Left ventricle myocardium inferior (tissue), 1 donor: ENCODE data around the gene KRT9. TPM values are rescaled to one million over a fixed set of nuclear protein-coding genes. Genes with fewer than 3 reads are reported as not detected.
"Not testable (repeated sequence)": the region's sequence is repeated elsewhere in the genome, so short reads cannot be mapped to it uniquely, and the experiment has no call there.

Experiments used
- DNase-seq: peaks from one replicate; pipeline ENCODE4 v3.0.0-alpha.2; 2020
- H3K27ac ChIP-seq: fragments of 200-600 bp; replicated peaks from 2 replicates; pipeline ENCODE4 v1.8.0; 2021
- H3K27me3 ChIP-seq: fragments of 200-600 bp; 2 replicates; pipeline ENCODE4 v1.8.0; 2021; ENCODE audit warnings: low read depth
- H3K36me3 ChIP-seq: fragments of 200-600 bp; 2 replicates; pipeline ENCODE4 v1.8.0; 2021
- H3K4me1 ChIP-seq: fragments of 200-600 bp; 2 replicates; pipeline ENCODE4 v1.8.0; 2021
- H3K4me3 ChIP-seq: fragments of 200-600 bp; 2 replicates; pipeline ENCODE4 v1.8.0; 2021; ENCODE audit warnings: mild to moderate bottlenecking, moderate library complexity
- H3K9me3 ChIP-seq: fragments of 200-600 bp; replicated peaks from 2 replicates; pipeline ENCODE4 v1.8.0; 2021
- CTCF ChIP-seq: fragments of 200-600 bp; IDR thresholded peaks from 2 replicates; pipeline ENCODE4 v1.8.0; 2021; ENCODE audit warnings: antibody characterized with exemption, mild to moderate bottlenecking, borderline replicate concordance
- intact Hi-C: fragments of 100-400 bp; cut with micrococcal nuclease; formaldehyde crosslinking; loops from one replicate; pipeline ENCODE4 v1.11.0; 2022
- total RNA-seq: library from RNA; stranded (reverse); fragmentation: NEBNext Ultra II Directional; extraction: Animal tissue kit (Norgen Biotek cat#: 25700); gene quantifications from one replicate; pipeline ENCODE4 v1.2.1, GENCODE V29; 2021
- donor health status: DM: no; HTN: yes; CAD: no; lungs with severe emphysema.

Gene KRT9
- total RNA-seq, 1 donor from 2014 or later = not detected

- Histone ChIP-seq H3K4me1 (no peaks in the 10 kb centered on the region), H3K27ac (no peak overlapping the region), H3K36me3 (no peaks in the 10 kb centered on the region), H3K27me3 (peaks cover 69% of the 10 kb centered on the region), H3K4me3 (no peak overlapping the region), H3K9me3 (no peaks in the 10 kb centered on the region)
- intact Hi-C loops = no loop called here
- no peak for DNase-seq
- TF ChIP-seq CTCF = no peak
These were observed 13.6 kb upstream of the KRT9 start for GRCh38 chr17:41585301-41586056.

GRCh38 chr17:41584331-41584927 is 12.6 kb upstream of the KRT9 start:
- H3K9me3 ChIP-seq, H3K4me1 ChIP-seq, intact Hi-C loops, H3K36me3 ChIP-seq, H3K4me3 ChIP-seq, DNase-seq, H3K27ac ChIP-seq: not testable (repeated sequence)
- peaks cover 69% of the 10 kb centered on the region for H3K27me3 ChIP-seq

- no peak for DNase-seq
- Histone ChIP-seq H3K27me3 (peaks cover 72% of the 10 kb centered on the region), H3K27ac (no peak overlapping the region), H3K4me3 (no peak overlapping the region), H3K36me3 (no peaks in the 10 kb centered on the region), H3K4me1 (no peaks in the 10 kb centered on the region), H3K9me3 (no peaks in the 10 kb centered on the region)
- no peak for TF ChIP-seq CTCF
- intact Hi-C loops = no loop called here
These were observed 11.6 kb upstream of the KRT9 start for GRCh38 chr17:41583137-41584127.

GRCh38 chr17:41582061-41582968 is 10.5 kb upstream of the KRT9 start:
- peaks cover 74% of the 10 kb centered on the region for H3K27me3 ChIP-seq
- H3K4me3 ChIP-seq, H3K9me3 ChIP-seq, H3K36me3 ChIP-seq, H3K27ac ChIP-seq, DNase-seq, intact Hi-C loops, H3K4me1 ChIP-seq: not testable (repeated sequence)

- Histone ChIP-seq H3K4me1 (no peaks in the 10 kb centered on the region), H3K4me3 (no peak overlapping the region), H3K9me3 (no peaks in the 10 kb centered on the region), H3K27me3 (peaks cover 78% of the 10 kb centered on the region), H3K36me3 (no peaks in the 10 kb centered on the region), H3K27ac (no peak overlapping the region)
- no peak for DNase-seq
- TF ChIP-seq CTCF = no peak
- intact Hi-C loops = no loop called here
These were observed 9.7 kb upstream of the KRT9 start for GRCh38 chr17:41581366-41582060.
